H1 (cell line): ENCODE results near the gene ST6GALNAC5. TPM values are rescaled to one million over a fixed set of nuclear protein-coding genes. Genes with fewer than 3 reads are reported as not detected.

Source experiments
- CTCF ChIA-PET: fragments of 300-600 bp; sonication (Branson Sonifier 250); formaldehyde crosslinking; loops from one replicate; lab custom pipeline; 2021; ENCODE audit not compliant: partially characterized antibody; lab: Charles Lee
- POLR2A ChIA-PET: fragments of 300-600 bp; sonication (Branson Sonifier 250); formaldehyde crosslinking; loops from one replicate; lab custom pipeline; 2021; ENCODE audit warnings: inconsistent platforms; ENCODE audit not compliant: partially characterized antibody; lab: Charles Lee
- DNase-seq, 2 experiments: peaks; one replicate each; pipeline versions ENCODE4 v3.0.0 to v3.0.0-alpha.2; 2010 to 2022; ENCODE audit warnings: low spot score in 2 of 2, low read depth in 1 of 2, mixed read lengths in 1 of 2
- FAIRE-seq: peaks from 2 replicates; lab custom pipeline; 2011; peaks lifted over from hg19 to GRCh38; lab: Jason Lieb, UNC
- H2AFZ ChIP-seq: 2 replicates; pipeline ENCODE4 v1.8.1; 2012; ENCODE audit warnings: low read length, inconsistent platforms
- H2AK5ac ChIP-seq: 2 replicates; pipeline ENCODE4 v1.6.1; 2013; ENCODE audit warnings: low read depth, low read length
- H2BK120ac ChIP-seq: replicated peaks from 2 replicates; pipeline ENCODE3; 2013; ENCODE audit warnings: low read depth, low read length, inconsistent platforms
- H2BK12ac ChIP-seq: 2 replicates; pipeline ENCODE4 v1.6.1; 2013; ENCODE audit warnings: low read depth, low read length
- H2BK15ac ChIP-seq: 2 replicates; pipeline ENCODE4 v1.6.1; 2013; ENCODE audit warnings: low read length
- H2BK20ac ChIP-seq: 2 replicates; pipeline ENCODE4 v1.6.1; 2013; ENCODE audit warnings: low read length
- H2BK5ac ChIP-seq: 2 replicates; pipeline ENCODE4 v1.6.1; 2013; ENCODE audit warnings: low read depth, low read length
- H3K14ac ChIP-seq: 2 replicates; pipeline ENCODE4 v1.6.1; 2013; ENCODE audit warnings: inconsistent platforms; ENCODE audit not compliant: insufficient read length
- H3K18ac ChIP-seq: 2 replicates; pipeline ENCODE4 v1.6.1; 2013; ENCODE audit warnings: low read length; ENCODE audit errors: extremely low read depth
- H3K23ac ChIP-seq: 2 replicates; pipeline ENCODE4 v1.6.1; 2013; ENCODE audit warnings: inconsistent platforms; ENCODE audit not compliant: insufficient read length
- H3K23me2 ChIP-seq: 2 replicates; pipeline ENCODE4 v1.6.1; 2013; ENCODE audit warnings: low read depth, low read length
- H3K27ac ChIP-seq: 2 replicates; pipeline ENCODE4 v1.6.1; 2011; ENCODE audit warnings: low read depth, low read length, inconsistent platforms
- H3K27me3 ChIP-seq, 4 experiments: replicated peaks in 1 of 4; 1 replicate in 1 of 4; 2 replicates in 3 of 4; pipeline versions ENCODE4 v1.6.1 to v1.8.1; 2011 to 2013; ENCODE audit warnings: low read length in 3 of 4, mild to moderate bottlenecking in 3 of 4, inconsistent platforms in 2 of 4, mixed read lengths in 2 of 4, moderate library complexity in 1 of 4; ENCODE audit not compliant: control insufficient read depth in 3 of 4, insufficient read depth in 3 of 4; ENCODE audit errors: extremely low read depth in 1 of 4
- H3K36me3 ChIP-seq, 4 experiments: 2 replicates each; pipeline versions ENCODE4 v1.6.1 to v1.8.1; 2011 to 2013; ENCODE audit warnings: mild to moderate bottlenecking in 4 of 4, low read length in 3 of 4, moderate library complexity in 2 of 4, control low read depth in 1 of 4, inconsistent platforms in 1 of 4; ENCODE audit not compliant: insufficient read depth in 4 of 4, control insufficient read depth in 2 of 4
- H3K4ac ChIP-seq: replicated peaks from 2 replicates; pipeline ENCODE3; 2013; ENCODE audit warnings: low read length, low read depth, mixed read lengths, inconsistent platforms; ENCODE audit not compliant: insufficient read length
- H3K4me1 ChIP-seq, 4 experiments: replicated peaks in 1 of 4; 1 replicate in 1 of 4; 2 replicates in 3 of 4; pipeline versions ENCODE4 v1.6.1 to v1.8.1; 2011 to 2013; ENCODE audit warnings: low read length in 3 of 4, inconsistent platforms in 2 of 4, mixed read lengths in 1 of 4; ENCODE audit not compliant: insufficient read depth in 4 of 4, control insufficient read depth in 3 of 4
- H3K4me2 ChIP-seq, 2 experiments: 2 replicates each; pipeline versions ENCODE4 v1.6.1 to v1.8.1; 2011 to 2013; ENCODE audit warnings: low read depth in 2 of 2, low read length in 2 of 2, control low read depth in 1 of 2, inconsistent platforms in 1 of 2, mild to moderate bottlenecking in 1 of 2; ENCODE audit not compliant: insufficient read depth in 1 of 2
- H3K4me3 ChIP-seq, 4 experiments: fragments of 200-600, 300-600 bp in 1 of 4; sonication (generic), shearing (Covaris generic), sonication (Bioruptor Twin) in 1 of 4; 2 replicates each; pipeline versions ENCODE4 v1.5.1 to v1.8.1; 2011 to 2016; ENCODE audit warnings: low read length in 4 of 4, low read depth in 3 of 4, control low read depth in 2 of 4, inconsistent platforms in 2 of 4, mild to moderate bottlenecking in 2 of 4, mixed read lengths in 1 of 4, moderate library complexity in 1 of 4; ENCODE audit not compliant: insufficient read depth in 2 of 4; ENCODE audit errors: extremely low read depth in 1 of 4
- H3K56ac ChIP-seq: replicated peaks from 2 replicates; pipeline ENCODE3; 2013; ENCODE audit warnings: low read depth, mild to moderate bottlenecking, mixed read lengths, low read length, inconsistent platforms; ENCODE audit not compliant: insufficient read length
- H3K79me1 ChIP-seq: 2 replicates; pipeline ENCODE4 v1.6.1; 2013; ENCODE audit warnings: low read depth, low read length, control low read depth
- H3K79me2 ChIP-seq, 2 experiments: 2 replicates each; pipeline versions ENCODE4 v1.6.1 to v1.8.1; 2012 to 2013; ENCODE audit warnings: low read length in 2 of 2, mild to moderate bottlenecking in 2 of 2, inconsistent platforms in 1 of 2; ENCODE audit not compliant: insufficient read depth in 2 of 2, control insufficient read depth in 1 of 2
- H3K9ac ChIP-seq, 4 experiments: replicated peaks in 1 of 4; 1 replicate in 1 of 4; 2 replicates in 3 of 4; pipeline versions ENCODE4 v1.6.1 to v1.8.1; 2011 to 2013; ENCODE audit warnings: low read depth in 3 of 4, low read length in 3 of 4, control low read depth in 2 of 4, mild to moderate bottlenecking in 2 of 4, moderate library complexity in 2 of 4, inconsistent platforms in 1 of 4; ENCODE audit errors: extremely low read depth in 1 of 4
- H3K9me3 ChIP-seq, 2 experiments: 2 replicates each; pipeline versions ENCODE4 v1.6.1 to v1.8.1; 2012 to 2013; ENCODE audit warnings: mild to moderate bottlenecking in 2 of 2, moderate library complexity in 2 of 2, control low read depth in 1 of 2, inconsistent platforms in 1 of 2, low read depth in 1 of 2, low read length in 1 of 2, mixed read lengths in 1 of 2; ENCODE audit not compliant: insufficient read depth in 2 of 2
- H4K20me1 ChIP-seq, 2 experiments: replicated peaks in 1 of 2; 2 replicates each; pipeline versions ENCODE3 to v1.8.1; 2011 to 2013; ENCODE audit warnings: inconsistent platforms in 2 of 2, low read length in 2 of 2, mild to moderate bottlenecking in 1 of 2; ENCODE audit not compliant: insufficient read depth in 2 of 2, control insufficient read depth in 1 of 2
- H4K5ac ChIP-seq: 2 replicates; pipeline ENCODE4 v1.6.1; 2013; ENCODE audit warnings: low read length, low read depth, mixed read lengths, inconsistent platforms; ENCODE audit not compliant: insufficient read length
- H4K8ac ChIP-seq: 2 replicates; pipeline ENCODE4 v1.8.0; 2013; ENCODE audit warnings: mild to moderate bottlenecking, moderate library complexity, low read length, inconsistent platforms; ENCODE audit not compliant: insufficient read depth; ENCODE audit errors: extremely low read depth
- H4K91ac ChIP-seq: replicated peaks from 2 replicates; pipeline ENCODE3; 2013; ENCODE audit warnings: low read length, mixed read lengths, inconsistent platforms; ENCODE audit not compliant: insufficient read length
- ATF3 ChIP-seq: IDR thresholded peaks from 2 replicates; pipeline ENCODE4 v1.6.1; 2011; ENCODE audit warnings: low read depth, mild to moderate bottlenecking, low read length; ENCODE audit not compliant: insufficient read depth
- KDM1A ChIP-seq: fragments of 200-600, 300-600 bp; sonication (generic); IDR thresholded peaks from 2 replicates; pipeline ENCODE4 v1.7.1; 2016; ENCODE audit warnings: mild to moderate bottlenecking, low read length, borderline replicate concordance
- KDM5A ChIP-seq: fragments of 200-600 bp; IDR thresholded peaks from 2 replicates; pipeline ENCODE4 v1.7.1; 2012; ENCODE audit warnings: mild to moderate bottlenecking, low read length, inconsistent platforms, mixed read lengths
- polyA plus RNA-seq, 7 experiments: library from polyadenylated mRNA; depleted of rRNA in 3 of 7; stranded (reverse) in 5 of 7; unstranded in 2 of 7; fragments of >200 nt in 5 of 7; fragments of 200-250 nt in 2 of 7; gene quantifications; 1 replicate in 5 of 7; 2 replicates in 1 of 7; 4 replicates in 1 of 7; pipeline versions ENCODE4 v1.2.1 to v1.2.3, GENCODE V29; 2011 to 2013; ENCODE audit warnings: missing spikeins in 2 of 7, mixed read lengths in 2 of 7
- total RNA-seq: library from RNA; stranded (reverse); fragmentation: NEBNext Ultra II Directional; extraction: Animal tissue kit (Norgen Biotek cat#: 25700); gene quantifications from 2 replicates; pipeline ENCODE4 v1.2.1, GENCODE V29; 2021

ST6GALNAC5 gene
- total and polyA plus RNA-seq, 2 of the 8 experiments (the other 6 are each of a cell fraction or from before 2014, with no cell fraction given), result 6.2 to 7.3 TPM

- no peak for TF ChIP-seq KDM5A
- no peak for TF ChIP-seq KDM1A
- TF ChIP-seq ATF3, result no peak
- DNase-seq (no peak), FAIRE-seq (no peak)
- H3K79me2 ChIP-seq, result no peaks in the 10 kb centered on the region
- H3K9me3 ChIP-seq, result no peaks in the 10 kb centered on the region
- H2AK5ac ChIP-seq, result no peak overlapping the region
- H3K27ac ChIP-seq, result no peak overlapping the region
- no peak overlapping the region for H3K56ac ChIP-seq
- H3K23me2 ChIP-seq, result no peaks in the 10 kb centered on the region
- no peaks in the 10 kb centered on the region for H3K27me3 ChIP-seq
- H3K9ac ChIP-seq, result no peak overlapping the region
- H3K4me3 ChIP-seq, result no peak overlapping the region
- peaks cover 0 to 3% (median 0%) of the 10 kb centered on the region in 4 experiments; a peak in 1 of 7 replicates for H3K4me1 ChIP-seq
- H2AFZ ChIP-seq, result peak overlapping the region; percentile 17; the same call in 1 of the 2 replicates
- no peaks in the 10 kb centered on the region for H4K20me1 ChIP-seq
- H2BK20ac ChIP-seq, result no peak overlapping the region
- no peak overlapping the region for H3K4me2 ChIP-seq
- H2BK15ac ChIP-seq, result no peak overlapping the region
- no peak overlapping the region for H3K4ac ChIP-seq
- ChIA-PET POLR2A (no interaction called here), CTCF (interaction anchor here (0.6 kb wide), 1 partner anchor 192 kb away, joined by 4 read pairs; no protein-coding TSS in a partner anchor)
- H2BK5ac ChIP-seq, result no peak overlapping the region
- H3K18ac ChIP-seq, result no peak overlapping the region
- H3K79me1 ChIP-seq, result no peaks in the 10 kb centered on the region
- H4K8ac ChIP-seq, result no peak overlapping the region
- H2BK12ac ChIP-seq, result no peak overlapping the region
- H3K36me3 ChIP-seq, result no peaks in the 10 kb centered on the region
- H3K23ac ChIP-seq, result no peak overlapping the region
- no peak overlapping the region for H4K5ac ChIP-seq
- no peak overlapping the region for H3K14ac ChIP-seq
- no peak overlapping the region for H2BK120ac ChIP-seq
- no peak overlapping the region for H4K91ac ChIP-seq
These were observed 32.1 kb upstream of the ST6GALNAC5 start for GRCh38 chr1:76835203-76835602.
